IMR-90 (cell line): ENCODE data around the gene CABYR. TPM values are rescaled to one million over a fixed set of nuclear protein-coding genes. Genes with fewer than 3 reads are reported as not detected.

Experiments
- ATAC-seq: fragments of 200-7000 bp; cut with Tn5 transposase; 2 replicates; pipeline ENCODE4 v1.9.1; 2020; ENCODE audit warnings: low read depth, mild to moderate bottlenecking, moderate library complexity
- BruUV-seq: library from RNA; stranded (reverse); fragments of 400-500 nt; replicated peaks from 2 replicates; lab custom pipeline; 2021; lab: Mats Ljungman, UMichigan
- CTCF ChIA-PET: fragments of 300-600 bp; formaldehyde crosslinking; extraction: SDS; loops from one replicate; lab custom pipeline; 2021; ENCODE audit warnings: antibody characterized with exemption; lab: Yijun Ruan, JAX
- POLR2A ChIA-PET: fragments of 300-600 bp; sonication (Branson Sonifier 250); formaldehyde crosslinking; loops from one replicate; lab custom pipeline; 2022; ENCODE audit warnings: antibody characterized with exemption; ENCODE audit not compliant: unreplicated experiment; lab: Charles Lee
- DNase-seq: peaks from one replicate; pipeline ENCODE4 v3.0.0; 2013
- H2AFZ ChIP-seq: replicated peaks from 2 replicates; pipeline ENCODE3; 2013; ENCODE audit warnings: low read length, mild to moderate bottlenecking; ENCODE audit not compliant: poor library complexity
- H2AK5ac ChIP-seq: 2 replicates; pipeline ENCODE4 v1.6.1; 2013; ENCODE audit warnings: low read depth, low read length, inconsistent platforms
- H2AK9ac ChIP-seq: replicated peaks from 2 replicates; pipeline ENCODE3; 2013; ENCODE audit warnings: mild to moderate bottlenecking, low read depth, low read length, moderate library complexity; ENCODE audit not compliant: poor library complexity
- H2BK120ac ChIP-seq: 2 replicates; pipeline ENCODE4 v1.6.1; 2013; ENCODE audit warnings: low read depth, low read length, inconsistent platforms
- H2BK15ac ChIP-seq: 3 replicates; pipeline ENCODE4 v1.6.1; 2013; ENCODE audit warnings: low read depth, low read length, inconsistent platforms
- H2BK20ac ChIP-seq: 2 replicates; pipeline ENCODE4 v1.6.1; 2013; ENCODE audit warnings: low read depth, mild to moderate bottlenecking, inconsistent platforms, low read length, moderate library complexity
- H2BK5ac ChIP-seq: 2 replicates; pipeline ENCODE4 v1.6.1; 2013; ENCODE audit warnings: mild to moderate bottlenecking, low read depth, low read length, inconsistent platforms; ENCODE audit not compliant: poor library complexity, severe bottlenecking
- H3K14ac ChIP-seq: replicated peaks from 2 replicates; pipeline ENCODE4 v1.6.1; 2013; ENCODE audit warnings: low read depth, low read length, inconsistent platforms
- H3K18ac ChIP-seq: 2 replicates; pipeline ENCODE4 v1.6.1; 2013; ENCODE audit warnings: low read depth, low read length, control low read depth
- H3K23ac ChIP-seq: 2 replicates; pipeline ENCODE4 v1.6.1; 2013; ENCODE audit warnings: low read depth, low read length, inconsistent platforms
- H3K27ac ChIP-seq: 2 replicates; pipeline ENCODE4 v1.5.1; 2013; ENCODE audit warnings: mild to moderate bottlenecking, control low read depth, low read length; ENCODE audit not compliant: insufficient read depth
- H3K27me3 ChIP-seq: 2 replicates; pipeline ENCODE4 v1.6.1; 2013; ENCODE audit warnings: low read length; ENCODE audit not compliant: control insufficient read depth, insufficient read depth
- H3K36me3 ChIP-seq: 2 replicates; pipeline ENCODE4 v1.6.1; 2013; ENCODE audit warnings: low read length, mixed read lengths; ENCODE audit not compliant: control insufficient read depth, insufficient read depth
- H3K4ac ChIP-seq: 2 replicates; pipeline ENCODE4 v1.6.1; 2013; ENCODE audit warnings: low read depth, low read length, inconsistent platforms
- H3K4me1 ChIP-seq: 2 replicates; pipeline ENCODE4 v1.6.1; 2013; ENCODE audit warnings: low read length, mixed read lengths; ENCODE audit not compliant: control insufficient read depth, insufficient read depth
- H3K4me2 ChIP-seq: 2 replicates; pipeline ENCODE4 v1.6.1; 2013; ENCODE audit warnings: low read depth, mild to moderate bottlenecking, control low read depth, low read length, moderate library complexity
- H3K4me3 ChIP-seq: 2 replicates; pipeline ENCODE4 v1.5.1; 2013; ENCODE audit warnings: low read depth, mild to moderate bottlenecking, control low read depth, low read length, moderate library complexity; ENCODE audit not compliant: insufficient read depth
- H3K56ac ChIP-seq: 2 replicates; pipeline ENCODE4 v1.6.1; 2013; ENCODE audit warnings: low read length, inconsistent platforms; ENCODE audit not compliant: insufficient read depth; ENCODE audit errors: extremely low read depth
- H3K79me1 ChIP-seq, 2 experiments: 2 replicates each; pipeline ENCODE4 v1.6.1; 2013; ENCODE audit warnings: low read length in 2 of 2, inconsistent platforms in 1 of 2, low read depth in 1 of 2
- H3K9ac ChIP-seq: 2 replicates; pipeline ENCODE4 v1.6.1; 2013; ENCODE audit warnings: low read depth, low read length, control low read depth
- H3K9me1 ChIP-seq: 2 replicates; pipeline ENCODE4 v1.6.1; 2013; ENCODE audit warnings: low read length, inconsistent platforms; ENCODE audit not compliant: insufficient read depth
- H3K9me3 ChIP-seq: 2 replicates; pipeline ENCODE4 v1.6.1; 2013; ENCODE audit warnings: low read length; ENCODE audit not compliant: control insufficient read depth, insufficient read depth
- H4K20me1 ChIP-seq: 2 replicates; pipeline ENCODE4 v1.6.1; 2013; ENCODE audit warnings: low read length, inconsistent platforms; ENCODE audit not compliant: insufficient read depth
- H4K5ac ChIP-seq: 2 replicates; pipeline ENCODE4 v1.6.1; 2013; ENCODE audit warnings: mild to moderate bottlenecking, low read depth, low read length, control low read depth
- H4K8ac ChIP-seq, 2 experiments: 2 replicates each; pipeline ENCODE4 v1.6.1; 2013; ENCODE audit warnings: low read depth in 2 of 2, low read length in 2 of 2, control low read depth in 1 of 2, inconsistent platforms in 1 of 2
- H4K91ac ChIP-seq: 2 replicates; pipeline ENCODE4 v1.6.1; 2013; ENCODE audit warnings: low read depth, low read length, inconsistent platforms; ENCODE audit not compliant: insufficient read depth
- BHLHE40 ChIP-seq: fragments of 150-350 bp; IDR thresholded peaks from 2 replicates; pipeline ENCODE4 v1.6.1; 2016; ENCODE audit warnings: mild to moderate bottlenecking, low read depth, low read length
- CEBPB ChIP-seq: IDR thresholded peaks from 2 replicates; pipeline ENCODE4 v1.6.1; 2012; ENCODE audit warnings: low read depth, low read length, improper control_type of control experiment
- CHD1 ChIP-seq: IDR thresholded peaks from 2 replicates; pipeline ENCODE4 v1.6.1; 2012; ENCODE audit warnings: low read depth, low read length, improper control_type of control experiment
- CTCF ChIP-seq: conservative IDR thresholded peaks from 2 replicates; pipeline ENCODE4 v1.5.1; 2012; ENCODE audit warnings: mild to moderate bottlenecking, low read depth, low read length, improper control_type of control experiment
- FOS ChIP-seq: fragments of 150-350 bp; IDR thresholded peaks from 2 replicates; pipeline ENCODE4 v1.6.1; 2016; ENCODE audit warnings: low read depth, low read length
- MAFK ChIP-seq: IDR thresholded peaks from 2 replicates; pipeline ENCODE4 v1.6.1; 2012; ENCODE audit warnings: low read depth, low read length, improper control_type of control experiment
- MAZ ChIP-seq: IDR thresholded peaks from 2 replicates; pipeline ENCODE4 v1.6.1; 2012; ENCODE audit warnings: low read depth, mild to moderate bottlenecking, low read length, improper control_type of control experiment, moderate library complexity, borderline replicate concordance
- MXI1 ChIP-seq: IDR thresholded peaks from 2 replicates; pipeline ENCODE4 v1.6.1; 2012; ENCODE audit warnings: low read depth, mild to moderate bottlenecking, low read length, moderate library complexity, borderline replicate concordance
- NFE2L2 ChIP-seq: fragments of 150-350 bp; IDR thresholded peaks from 2 replicates; pipeline ENCODE4 v1.6.1; 2016; ENCODE audit warnings: low read depth, mild to moderate bottlenecking, low read length
- RAD21 ChIP-seq: IDR thresholded peaks from 2 replicates; pipeline ENCODE4 v1.6.1; 2012; ENCODE audit warnings: low read length, improper control_type of control experiment
- RCOR1 ChIP-seq: IDR thresholded peaks from 2 replicates; pipeline ENCODE4 v1.6.1; 2012; ENCODE audit warnings: mild to moderate bottlenecking, low read length, improper control_type of control experiment; ENCODE audit not compliant: insufficient replicate concordance
- RFX5 ChIP-seq: IDR thresholded peaks from 2 replicates; pipeline ENCODE4 v1.8.0; 2012; ENCODE audit warnings: low read depth, mild to moderate bottlenecking, low read length, moderate library complexity
- SMC3 ChIP-seq: fragments of 150-350 bp; IDR thresholded peaks from 2 replicates; pipeline ENCODE4 v1.6.1; 2016; ENCODE audit warnings: low read depth, mild to moderate bottlenecking, antibody characterized with exemption, low read length, moderate library complexity
- WGBS, 2 experiments: methylation state at CpG; one replicate each; pipeline versions ENCODE4 v1.1.5 to v1.1.7; 2013; ENCODE audit warnings: missing lambda C conversion rate in 2 of 2; ENCODE audit not compliant: insufficient read length in 1 of 2; ENCODE audit errors: extremely low coverage in 2 of 2; 5-methylcytosine and 5-hydroxymethylcytosine counted together
- dilution Hi-C: fragments of 300-500 bp; cut with HindIII; formaldehyde crosslinking; loops from one replicate; pipeline ENCODE4 v1.14.3; 2018; ENCODE audit warnings: low sequenced_read_pairs; ENCODE audit not compliant: unreplicated experiment
- in situ Hi-C: fragments of 300-500 bp; cut with MboI; formaldehyde crosslinking; loops from 3 replicates; pipeline ENCODE4 v1.14.3; 2019; ENCODE audit warnings: low sequenced_read_pairs, inconsistent platforms, mixed read lengths
- intact Hi-C: fragments of 100-400 bp; cut with micrococcal nuclease; formaldehyde crosslinking; loops from 2 replicates; pipeline ENCODE4 v1.10.0; 2022
- polyA plus RNA-seq, 3 experiments: library from polyadenylated mRNA; depleted of rRNA; stranded (reverse); fragments of >200 nt; gene quantifications; 2 replicates each; pipeline ENCODE4 v1.2.3, GENCODE V29; 2012; ENCODE audit warnings: low replicate concordance in 1 of 3
- total RNA-seq: library from RNA; depleted of rRNA; stranded (reverse); fragments of >200 nt; gene quantifications from 2 replicates; pipeline ENCODE4 v1.2.3, GENCODE V29; 2012

CABYR gene
- total and polyA plus RNA-seq, 2 of the 4 experiments (the other 2 are of a cell fraction), result 4.1 to 6.2 TPM

DNA sequence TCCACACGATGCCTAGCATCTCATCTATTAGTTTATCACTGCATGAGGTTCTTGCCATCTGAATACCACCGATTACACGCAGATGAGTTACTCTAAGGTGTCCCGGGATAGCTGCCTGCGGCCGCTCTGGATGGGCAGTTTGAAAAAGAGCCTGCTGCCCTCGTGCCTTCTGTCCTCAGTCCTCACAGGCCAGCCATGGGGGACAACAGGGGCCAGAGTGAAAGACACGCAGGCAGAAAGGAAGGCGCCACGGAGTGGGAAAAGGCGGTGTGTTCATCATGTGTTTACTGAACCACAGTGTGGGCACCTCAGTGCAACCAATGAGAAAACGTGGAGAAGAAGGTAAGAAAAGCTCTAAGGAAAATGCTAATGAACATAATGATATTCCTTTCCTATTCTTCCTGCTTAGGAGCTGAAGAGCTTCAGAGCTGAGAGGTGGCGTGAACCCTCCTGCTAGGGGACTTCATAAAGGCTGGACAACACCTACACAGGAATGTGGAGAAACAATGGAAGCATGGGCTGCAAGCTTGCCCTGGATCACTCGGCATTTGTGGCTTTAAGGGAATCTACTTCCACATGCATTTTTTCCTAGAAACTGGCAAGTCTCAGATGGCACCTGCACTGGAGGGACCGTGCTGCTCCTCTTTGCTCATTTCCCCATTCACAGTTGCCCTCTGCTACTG, 50.9 kb downstream of the CABYR start:
- WGBS, 2 experiments, result 97% methylated on average over 5 of the region's 15 CpGs; no CpG with 5 or more reads in 1 of the 2 experiments
- Histone ChIP-seq H3K14ac (no peak overlapping the region), H2AK9ac (no peak overlapping the region), H3K9ac (no peak overlapping the region), H2BK15ac (no peak overlapping the region), H3K9me1 (peaks cover 3% of the 10 kb centered on the region), H3K56ac (no peak overlapping the region), H2BK5ac (no peak overlapping the region), H3K27me3 (no peaks in the 10 kb centered on the region), H3K36me3 (no peaks in the 10 kb centered on the region), H2BK20ac (no peak overlapping the region), H3K4ac (no peak overlapping the region; the same call in 1 of the 2 replicates), H3K18ac (no peak overlapping the region), H3K23ac (no peak overlapping the region), H3K79me1 (0 out of 4 replicates have a peak, but pooled peaks cover 0 to 11% of the 10 kb centered on the region in 2 experiments), H3K4me1 (peaks cover 6% of the 10 kb centered on the region), H4K8ac (no peak overlapping the region), H3K27ac (no peak overlapping the region), H2AFZ (no peak overlapping the region), H2BK120ac (no peak overlapping the region), H4K5ac (no peak overlapping the region), H4K91ac (no peak overlapping the region), H2AK5ac (0 out of 2 replicates have a peak overlapping the region, but pooled peaks have one; percentile 13), H3K4me2 (no peak overlapping the region), H3K4me3 (no peak overlapping the region), H3K9me3 (no peaks in the 10 kb centered on the region), H4K20me1 (no peaks in the 10 kb centered on the region)
- no TSS peak for BruUV-seq
- TF ChIP-seq RCOR1 (no peak), RFX5 (no peak), MXI1 (no peak), RAD21 (no peak), CTCF (no peak), CHD1 (no peak), SMC3 (no peak), MAFK (no peak), MAZ (no peak), NFE2L2 (no peak), BHLHE40 (no peak), FOS (no peak), CEBPB (no peak)
- ATAC-seq, result no peak
- intact Hi-C loops, result no loop called here
- ChIA-PET POLR2A (no interaction called here), CTCF (interaction anchor here (1.3 to 2.4 kb wide), 3 partner anchors 13 to 25 kb away, joined by 3 to 12 read pairs (median 4); no protein-coding TSS in a partner anchor)
- dilution Hi-C loops, result no loop called here
- in situ Hi-C loops, result no loop called here
- no peak for DNase-seq
